A673 (cell line): Measurements from ENCODE around the gene DYRK1A. TPM values are rescaled to one million over a fixed set of nuclear protein-coding genes. Genes with fewer than 3 reads are reported as not detected.

ENCODE experiments used
- BruUV-seq: library from RNA; stranded (reverse); fragments of 400-500 nt; replicated peaks from 2 replicates; lab custom pipeline; 2021; lab: Mats Ljungman, UMichigan
- CTCF ChIA-PET: fragments of 300-600 bp; sonication (Branson Sonifier 250); formaldehyde crosslinking; loops from one replicate; lab custom pipeline; 2022; ENCODE audit warnings: antibody characterized with exemption; lab: Charles Lee
- POLR2A ChIA-PET: fragments of 300-600 bp; sonication (Branson Sonifier 250); formaldehyde crosslinking; loops from one replicate; lab custom pipeline; 2022; ENCODE audit warnings: antibody characterized with exemption; ENCODE audit not compliant: low non-redundant PET; lab: Charles Lee
- DNase-seq: peaks from one replicate; pipeline ENCODE4 v3.0.0-alpha.2; 2015; ENCODE audit warnings: low spot score
- H3K27ac ChIP-seq: fragments of 200-600 bp; sonication (generic); 2 replicates; pipeline ENCODE4 v1.5.1; 2016; ENCODE audit warnings: mixed run types, low read depth, mild to moderate bottlenecking, mixed read lengths, antibody characterized with exemption, low read length; ENCODE audit not compliant: poor library complexity, severe bottlenecking
- H3K27me3 ChIP-seq: fragments of 200-600 bp; sonication (generic); replicated peaks from 2 replicates; pipeline ENCODE4 v1.6.1; 2017; ENCODE audit warnings: mixed run types, low read depth, mild to moderate bottlenecking, mixed read lengths, antibody characterized with exemption, low read length; ENCODE audit not compliant: insufficient read depth, poor library complexity
- H3K36me3 ChIP-seq: fragments of 200-600 bp; sonication (generic); 2 replicates; pipeline ENCODE4 v1.6.1; 2016; ENCODE audit warnings: mixed run types, mild to moderate bottlenecking, mixed read lengths, antibody characterized with exemption, low read length; ENCODE audit not compliant: insufficient read depth, poor library complexity, severe bottlenecking
- H3K4me1 ChIP-seq: fragments of 200-600 bp; sonication (generic); 2 replicates; pipeline ENCODE4 v1.6.1; 2017; ENCODE audit warnings: mixed run types, mild to moderate bottlenecking, mixed read lengths, antibody characterized with exemption, low read length; ENCODE audit not compliant: insufficient read depth, poor library complexity, severe bottlenecking
- H3K4me3 ChIP-seq: fragments of 200-600 bp; sonication (generic); 2 replicates; pipeline ENCODE4 v1.5.1; 2016; ENCODE audit warnings: low read depth, mixed run types, mild to moderate bottlenecking, mixed read lengths, low read length; ENCODE audit not compliant: poor library complexity, severe bottlenecking
- H3K9me3 ChIP-seq: fragments of 200-600 bp; sonication (generic); 2 replicates; pipeline ENCODE4 v1.6.1; 2016; ENCODE audit warnings: mixed run types, low read depth, mild to moderate bottlenecking, mixed read lengths, antibody characterized with exemption, low read length; ENCODE audit not compliant: poor library complexity, severe bottlenecking
- CTCF ChIP-seq: fragments of 300-800, 200-600 bp; sonication (generic); conservative IDR thresholded peaks from 2 replicates; pipeline ENCODE4 v1.5.1; 2017; ENCODE audit warnings: low read depth, mild to moderate bottlenecking, antibody characterized with exemption, low read length, moderate library complexity, mixed read lengths
- EZH2 ChIP-seq: fragments of 200-600 bp; sonication (generic); IDR thresholded peaks from 2 replicates; pipeline ENCODE4 v1.6.1; 2017; ENCODE audit warnings: borderline replicate concordance, low read depth, mild to moderate bottlenecking, mixed read lengths, antibody characterized with exemption, low read length; ENCODE audit not compliant: poor library complexity, severe bottlenecking
- intact Hi-C: fragments of 100-400 bp; cut with micrococcal nuclease; formaldehyde crosslinking; loops from one replicate; pipeline ENCODE4 v1.10.0; 2022; ENCODE audit not compliant: unreplicated experiment
- total RNA-seq: library from RNA; stranded (reverse); gene quantifications from 2 replicates; pipeline ENCODE4 v1.2.3, GENCODE V29; 2021

DYRK1A gene
- total RNA-seq, 1 experiment from 2014 or later = 70.5 TPM

GRCh38 chr21:37527103-37527502 lies 160.5 kb downstream of the DYRK1A start:
- POLR2A ChIA-PET = interaction anchor here (0.7 kb wide), 1 partner anchor 15 kb away, joined by 3 read pairs; no protein-coding TSS in a partner anchor
- Histone ChIP-seq H3K27ac (no peak overlapping the region), H3K9me3 (no peaks in the 10 kb centered on the region), H3K36me3 (no peaks in the 10 kb centered on the region), H3K4me3 (no peak overlapping the region), H3K27me3 (no peaks in the 10 kb centered on the region), H3K4me1 (no peaks in the 10 kb centered on the region)
- no TSS peak for BruUV-seq
- no peak for TF ChIP-seq EZH2
- no peak for TF ChIP-seq CTCF
- no peak for DNase-seq
- intact Hi-C loops = no loop called here
- CTCF ChIA-PET = no interaction called here

GRCh38 chr21:37527716-37528115 lies 161.1 kb downstream of the DYRK1A start:
- TF ChIP-seq EZH2 (no peak), CTCF (no peak)
- H3K9me3 ChIP-seq = no peaks in the 10 kb centered on the region
- CTCF ChIA-PET = no interaction called here
- H3K27ac ChIP-seq = no peak overlapping the region
- H3K27me3 ChIP-seq = no peaks in the 10 kb centered on the region
- POLR2A ChIA-PET = no interaction called here
- no peak for DNase-seq
- no TSS peak for BruUV-seq
- no peaks in the 10 kb centered on the region for H3K4me1 ChIP-seq
- H3K4me3 ChIP-seq = no peak overlapping the region
- intact Hi-C loops = no loop called here
- no peaks in the 10 kb centered on the region for H3K36me3 ChIP-seq

DNA sequence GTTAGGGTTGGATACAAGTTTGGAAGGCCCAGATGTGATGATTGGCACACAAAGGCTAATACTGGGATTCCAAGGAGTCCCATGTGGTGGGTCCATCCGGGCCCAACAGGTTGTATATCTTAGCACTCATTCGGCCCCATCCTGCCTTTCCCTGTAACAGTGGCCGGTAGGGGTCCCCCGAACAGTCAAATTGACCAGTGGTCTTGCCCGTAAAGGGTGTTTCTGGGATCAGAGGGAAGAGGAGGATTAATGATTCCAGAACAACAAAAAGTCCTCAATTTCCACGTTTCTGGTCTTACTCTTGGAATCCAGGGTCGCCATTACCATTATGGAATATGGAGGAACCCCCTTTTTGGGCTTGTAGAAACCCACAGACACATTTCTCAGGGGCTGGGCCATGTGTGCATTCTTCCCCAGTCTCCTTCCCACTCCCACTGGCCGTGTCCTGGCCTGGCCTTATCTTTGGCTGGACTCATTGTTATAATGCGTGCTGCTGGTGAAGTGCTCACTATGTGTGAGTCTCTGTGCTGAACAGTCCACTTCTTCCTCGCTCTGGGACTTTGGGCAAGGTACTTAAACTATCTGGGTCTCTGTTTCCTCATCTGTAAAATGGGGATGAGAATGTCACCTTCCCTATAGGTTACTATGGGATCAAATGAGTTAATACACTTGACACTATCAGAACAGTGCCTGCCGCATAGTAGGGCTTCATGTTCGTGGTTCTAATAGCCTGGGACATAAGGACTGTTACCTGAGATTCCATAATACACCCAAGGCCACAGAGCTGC lies 161.8 kb downstream of the DYRK1A start:
- no peak for DNase-seq
- intact Hi-C loops = no loop called here
- no peaks in the 10 kb centered on the region for H3K4me1 ChIP-seq
- no TSS peak for BruUV-seq
- H3K27me3 ChIP-seq = no peaks in the 10 kb centered on the region
- no peak overlapping the region for H3K4me3 ChIP-seq
- no peak overlapping the region for H3K27ac ChIP-seq
- no peaks in the 10 kb centered on the region for H3K36me3 ChIP-seq
- TF ChIP-seq CTCF (no peak), EZH2 (no peak)
- POLR2A ChIA-PET = no interaction called here
- CTCF ChIA-PET = no interaction called here
- H3K9me3 ChIP-seq = no peaks in the 10 kb centered on the region
